Stimulated activated memory B cell treated with anti-CD40 and anti-IgM and Interleukin-4, amounts not matched to agents 10 μg/mL and 1 μg/mL and 100 μg/mL, for 72 hours (primary cell): Measurements from ENCODE around the gene CA7.
A peak's percentile ranks its signal among the peaks of the same experiment; 100 is the strongest.

Experiments
- ATAC-seq: fragments of 150-1000 bp; cut with Tn5 transposase; 2 replicates; pipeline ENCODE4 v1.10.0; 2021
- H3K27ac Mint-ChIP-seq: one replicate; pipeline ENCODE4 v1.8.0; 2022; ENCODE audit warnings: mild to moderate bottlenecking, mixed read lengths
- H3K27me3 Mint-ChIP-seq: one replicate; pipeline ENCODE4 v1.8.0; 2022; ENCODE audit warnings: mixed read lengths
- H3K36me3 Mint-ChIP-seq: one replicate; pipeline ENCODE4 v1.8.0; 2022; ENCODE audit warnings: mixed read lengths
- H3K4me1 Mint-ChIP-seq: one replicate; pipeline ENCODE4 v1.8.0; 2022; ENCODE audit warnings: mixed read lengths
- H3K4me3 Mint-ChIP-seq: one replicate; pipeline ENCODE4 v1.8.0; 2022; ENCODE audit warnings: mild to moderate bottlenecking, moderate library complexity, mixed read lengths
- H3K9me3 Mint-ChIP-seq: one replicate; pipeline ENCODE4 v1.8.0; 2022; ENCODE audit warnings: mixed read lengths

CA7 gene

DNA sequence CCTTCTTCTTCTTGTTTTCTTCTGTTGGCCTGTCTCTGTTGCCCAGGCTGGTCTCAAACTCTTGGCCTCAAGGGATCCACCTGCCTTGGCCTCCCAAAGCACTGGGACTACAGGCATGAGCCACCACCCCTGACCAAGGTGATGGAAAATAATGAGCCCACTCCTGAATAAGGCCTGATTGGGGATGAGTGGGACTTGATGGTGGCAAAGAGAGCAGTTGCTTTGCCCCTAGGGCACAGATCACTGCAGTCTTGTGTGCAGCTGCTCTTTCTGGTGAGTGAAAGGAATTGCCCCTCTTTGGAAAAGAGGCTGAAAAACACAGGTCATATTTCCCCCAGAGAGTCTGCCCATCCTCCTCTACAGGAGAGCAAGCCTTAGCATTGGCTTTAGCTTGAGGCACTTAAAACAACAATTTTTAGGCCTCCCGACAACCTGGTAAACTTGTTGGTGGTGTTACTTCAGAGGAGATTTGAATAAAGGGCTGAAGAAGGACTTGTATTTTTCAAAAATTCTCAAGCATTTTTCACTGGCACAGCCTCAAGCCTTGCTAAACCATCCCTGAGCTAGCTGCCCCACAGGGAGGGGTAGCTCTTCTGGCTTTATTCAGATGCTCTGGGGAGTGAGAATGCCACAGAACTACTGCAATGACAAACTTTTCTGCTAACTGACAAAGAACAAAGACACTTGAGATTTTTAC, 30.0 kb downstream of the CA7 start:
- Mint-ChIP-seq H3K4me1 (peaks cover 27% of the 10 kb centered on the region), H3K36me3 (no peaks in the 10 kb centered on the region), H3K27ac (peak overlapping the region; percentile 73), H3K4me3 (peak overlapping the region; percentile 37), H3K9me3 (peaks cover 2% of the 10 kb centered on the region), H3K27me3 (no peaks in the 10 kb centered on the region)
- ATAC-seq, result no peak

DNA sequence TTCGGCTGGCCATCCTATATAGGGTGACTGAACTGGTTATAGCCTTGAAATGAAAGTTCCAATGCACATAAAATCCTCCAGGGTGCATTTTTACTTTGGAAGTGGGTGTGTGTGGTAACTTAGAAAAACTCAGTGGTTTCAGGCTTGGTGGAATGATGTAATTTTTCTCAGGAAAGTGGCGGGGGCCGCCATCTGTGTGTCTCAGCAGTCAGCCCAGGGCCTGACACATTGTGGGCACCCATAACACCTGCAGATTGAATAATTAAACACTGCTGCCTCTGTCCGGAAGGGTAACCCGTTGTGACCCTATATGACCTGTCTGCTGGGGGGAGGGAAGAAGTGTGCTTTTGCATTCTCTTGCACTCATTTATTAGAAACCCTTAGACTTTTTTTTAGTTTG, 33.9 kb downstream of the CA7 start:
- ATAC-seq, result peak; percentile 32
- H3K36me3 Mint-ChIP-seq, result no peaks in the 10 kb centered on the region
- peaks cover 2% of the 10 kb centered on the region for H3K9me3 Mint-ChIP-seq
- H3K4me3 Mint-ChIP-seq, result no peak overlapping the region
- H3K27me3 Mint-ChIP-seq, result no peaks in the 10 kb centered on the region
- peaks cover 36% of the 10 kb centered on the region for H3K4me1 Mint-ChIP-seq
- H3K27ac Mint-ChIP-seq, result peak overlapping the region; percentile 7

DNA sequence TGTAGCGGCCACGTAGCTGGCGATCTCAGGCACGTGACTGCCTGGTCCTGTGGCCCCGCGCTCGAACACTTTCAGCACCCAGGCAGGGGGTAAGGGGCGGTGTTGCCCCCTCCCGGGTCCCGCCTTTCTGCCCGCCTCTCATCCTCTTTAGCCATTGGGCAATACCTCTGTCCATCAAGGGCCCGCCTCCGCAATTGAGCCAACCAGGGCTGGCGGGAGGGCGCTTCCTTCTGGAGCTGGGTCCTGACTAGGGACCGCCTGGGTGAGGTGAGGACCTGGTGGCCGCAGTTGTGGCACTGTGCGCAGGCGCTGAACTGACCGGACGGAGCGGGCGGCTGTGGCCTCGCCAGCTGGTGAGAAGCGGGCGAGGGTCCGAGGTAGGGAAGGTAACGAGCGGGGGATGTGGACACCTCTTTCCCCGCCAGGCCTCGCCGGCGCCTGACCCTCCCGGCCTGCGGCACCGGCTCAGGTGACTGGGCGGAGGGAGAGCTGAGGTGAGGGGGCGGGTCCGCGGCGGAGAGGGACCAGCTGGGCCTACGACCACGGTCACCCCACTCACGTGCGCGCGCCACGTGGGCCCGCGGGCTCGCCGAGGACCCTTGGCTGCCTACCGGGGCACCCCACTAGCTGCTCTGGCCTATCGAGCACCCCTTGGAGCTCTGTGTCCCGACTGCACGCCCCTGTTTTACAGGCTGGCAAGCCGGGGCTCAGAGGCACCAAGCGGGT, 36.2 kb downstream of the CA7 start, which contains the start of gene PDP2:
Gene PDP2 (plus strand): TSS at position 228 of the 726 bp plus-strand sequence. CDS start 3,770 bp downstream, outside the sequence.
- peaks cover 28% of the 10 kb centered on the region for H3K4me1 Mint-ChIP-seq
- peak; percentile 98 for ATAC-seq
- peaks cover 14% of the 10 kb centered on the region for H3K36me3 Mint-ChIP-seq
- H3K9me3 Mint-ChIP-seq, result no peaks in the 10 kb centered on the region
- peak within 1 kb of the TSS; percentile 89 for H3K4me3 Mint-ChIP-seq
- H3K27me3 Mint-ChIP-seq, result no peaks in the 10 kb centered on the region
- H3K27ac Mint-ChIP-seq, result peak within 1 kb of the TSS; percentile 81

DNA sequence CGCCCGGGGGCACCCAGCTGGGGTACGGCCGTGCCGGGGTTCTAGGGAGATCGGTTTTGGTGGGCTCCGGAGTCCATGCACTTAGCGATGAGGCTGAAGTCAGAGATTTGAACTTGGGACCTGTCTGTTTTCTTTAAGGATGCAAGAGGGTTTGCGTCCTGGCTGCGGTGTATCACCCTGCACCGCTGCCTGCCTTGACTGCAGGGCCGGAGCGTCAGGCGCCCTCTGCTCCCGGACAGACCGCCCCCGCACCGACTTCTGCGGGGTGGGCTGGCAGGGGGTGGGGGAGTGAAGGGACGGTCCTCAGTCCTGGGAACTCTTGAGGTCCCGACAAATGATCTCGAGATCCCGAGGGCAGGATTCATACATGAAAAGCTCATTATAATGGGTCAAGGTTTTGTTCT, 36.8 kb downstream of the CA7 start:
- peaks cover 31% of the 10 kb centered on the region for H3K4me1 Mint-ChIP-seq
- H3K9me3 Mint-ChIP-seq, result no peaks in the 10 kb centered on the region
- H3K27me3 Mint-ChIP-seq, result no peaks in the 10 kb centered on the region
- H3K4me3 Mint-ChIP-seq, result peak overlapping the region; percentile 89
- peak overlapping the region; percentile 81 for H3K27ac Mint-ChIP-seq
- peaks cover 19% of the 10 kb centered on the region for H3K36me3 Mint-ChIP-seq
- ATAC-seq, result no peak

DNA sequence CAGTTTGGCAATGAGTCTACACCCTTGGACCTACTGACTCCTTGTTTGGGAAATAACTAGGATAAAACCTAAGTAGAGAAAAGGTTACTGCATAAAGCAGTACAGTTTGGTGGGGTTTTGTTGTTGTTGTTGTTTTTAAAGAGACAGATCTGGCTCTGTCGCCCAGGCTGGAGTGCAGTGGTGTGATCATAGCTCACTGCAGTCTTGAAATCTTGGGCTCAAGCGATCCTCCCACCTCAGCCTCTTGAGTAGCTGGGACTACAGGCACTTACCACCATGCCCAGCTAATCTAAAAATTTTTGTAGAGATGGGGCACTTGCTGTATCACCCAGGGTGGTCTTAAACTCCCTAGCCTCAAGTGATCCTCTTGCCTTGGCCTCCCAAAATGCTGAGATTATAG, 37.3 kb downstream of the CA7 start:
- Mint-ChIP-seq H3K4me3 (peak overlapping the region; percentile 29), H3K36me3 (peaks cover 22% of the 10 kb centered on the region), H3K27ac (no peak overlapping the region), H3K4me1 (peaks cover 32% of the 10 kb centered on the region), H3K27me3 (no peaks in the 10 kb centered on the region), H3K9me3 (no peaks in the 10 kb centered on the region)
- ATAC-seq, result no peak

DNA sequence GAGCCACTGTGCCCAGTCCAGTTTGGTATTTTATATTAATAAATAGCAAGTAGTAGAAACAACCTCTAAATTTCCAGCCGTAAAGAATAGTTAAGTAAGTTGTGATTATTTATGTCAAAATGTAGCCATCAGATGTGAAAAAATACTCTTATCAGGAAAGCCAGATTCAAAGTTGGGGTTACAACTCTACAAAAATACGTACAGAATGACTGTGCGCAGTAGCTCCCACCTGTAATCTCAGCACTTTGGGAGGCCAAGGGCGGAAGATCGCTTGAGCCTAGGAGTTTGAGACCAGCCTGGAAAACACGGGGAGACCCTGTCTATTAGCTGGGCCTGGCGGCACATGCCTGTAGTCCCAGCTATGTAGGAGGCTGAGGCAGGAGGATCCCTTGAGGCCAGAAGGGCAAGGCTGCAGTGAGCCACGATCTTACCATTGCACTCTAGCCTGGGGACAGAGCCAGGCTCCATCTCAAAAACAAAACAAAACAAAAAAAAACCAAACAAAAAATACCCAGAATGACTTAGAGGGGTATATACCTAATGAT, 37.8 kb downstream of the CA7 start:
- H3K36me3 Mint-ChIP-seq, result peaks cover 27% of the 10 kb centered on the region
- H3K4me3 Mint-ChIP-seq, result no peak overlapping the region
- H3K9me3 Mint-ChIP-seq, result no peaks in the 10 kb centered on the region
- no peaks in the 10 kb centered on the region for H3K27me3 Mint-ChIP-seq
- no peak overlapping the region for H3K27ac Mint-ChIP-seq
- ATAC-seq, result no peak
- peaks cover 36% of the 10 kb centered on the region for H3K4me1 Mint-ChIP-seq

DNA sequence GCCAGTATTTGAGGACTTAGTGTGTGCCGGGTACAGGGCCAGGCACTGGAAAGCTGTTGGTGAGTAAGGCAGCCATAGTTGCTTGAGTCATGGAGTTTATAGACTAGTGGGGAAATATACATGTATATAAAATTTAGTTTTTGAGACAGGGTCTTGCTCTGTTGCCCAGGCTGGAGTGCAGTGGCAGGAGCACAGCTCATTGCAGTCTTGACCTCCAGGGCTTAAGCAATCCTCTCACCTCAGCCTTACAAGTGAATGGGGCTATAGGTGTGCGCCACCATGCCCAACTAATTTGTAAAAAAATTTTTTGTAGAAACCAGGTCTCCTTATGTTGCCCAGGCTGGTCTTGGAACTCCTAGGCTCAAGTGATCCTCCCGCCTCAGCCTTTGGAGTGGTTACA, 38.5 kb downstream of the CA7 start:
- ATAC-seq, result no peak
- peaks cover 30% of the 10 kb centered on the region for H3K36me3 Mint-ChIP-seq
- no peak overlapping the region for H3K4me3 Mint-ChIP-seq
- H3K27ac Mint-ChIP-seq, result no peak overlapping the region
- peaks cover 36% of the 10 kb centered on the region for H3K4me1 Mint-ChIP-seq
- H3K9me3 Mint-ChIP-seq, result no peaks in the 10 kb centered on the region
- no peaks in the 10 kb centered on the region for H3K27me3 Mint-ChIP-seq

DNA sequence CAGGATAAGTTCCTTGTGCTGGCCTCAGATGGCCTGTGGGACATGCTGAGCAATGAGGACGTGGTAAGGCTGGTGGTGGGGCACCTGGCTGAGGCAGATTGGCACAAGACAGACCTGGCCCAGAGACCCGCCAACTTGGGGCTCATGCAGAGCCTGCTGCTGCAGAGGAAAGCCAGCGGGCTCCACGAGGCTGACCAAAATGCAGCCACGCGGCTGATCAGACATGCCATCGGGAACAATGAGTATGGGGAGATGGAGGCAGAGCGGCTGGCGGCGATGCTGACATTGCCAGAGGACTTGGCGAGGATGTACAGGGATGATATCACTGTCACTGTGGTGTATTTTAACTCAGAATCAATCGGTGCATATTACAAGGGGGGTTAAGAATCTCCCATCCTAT, 41.3 kb downstream of the CA7 start:
- Mint-ChIP-seq H3K4me1 (peaks cover 17% of the 10 kb centered on the region), H3K27ac (no peak overlapping the region), H3K36me3 (peaks cover 37% of the 10 kb centered on the region), H3K4me3 (no peak overlapping the region), H3K9me3 (no peaks in the 10 kb centered on the region), H3K27me3 (no peaks in the 10 kb centered on the region)
- ATAC-seq, result no peak

DNA sequence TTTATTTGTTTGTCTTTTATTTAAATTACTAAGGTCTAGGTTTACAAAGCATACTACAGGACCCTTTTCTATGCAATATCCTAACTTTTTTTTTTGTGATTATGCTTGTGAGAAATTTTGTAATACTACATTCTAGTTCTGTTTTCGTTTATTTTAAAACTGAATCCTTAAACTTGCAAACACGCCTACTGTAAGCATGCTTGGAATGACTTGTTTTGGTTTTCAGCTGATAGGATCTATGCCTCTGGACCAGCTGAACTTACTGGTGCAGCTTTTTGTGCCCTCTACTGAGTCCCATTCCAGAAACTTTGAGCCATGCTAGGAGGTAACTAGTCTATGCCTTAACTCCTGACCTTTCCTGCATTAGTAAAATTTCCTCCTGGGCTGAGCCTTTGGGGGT, 42.1 kb downstream of the CA7 start:
- Mint-ChIP-seq H3K9me3 (no peaks in the 10 kb centered on the region), H3K27ac (no peak overlapping the region), H3K4me3 (no peak overlapping the region), H3K4me1 (peaks cover 17% of the 10 kb centered on the region), H3K36me3 (peaks cover 39% of the 10 kb centered on the region), H3K27me3 (no peaks in the 10 kb centered on the region)
- no peak for ATAC-seq

DNA sequence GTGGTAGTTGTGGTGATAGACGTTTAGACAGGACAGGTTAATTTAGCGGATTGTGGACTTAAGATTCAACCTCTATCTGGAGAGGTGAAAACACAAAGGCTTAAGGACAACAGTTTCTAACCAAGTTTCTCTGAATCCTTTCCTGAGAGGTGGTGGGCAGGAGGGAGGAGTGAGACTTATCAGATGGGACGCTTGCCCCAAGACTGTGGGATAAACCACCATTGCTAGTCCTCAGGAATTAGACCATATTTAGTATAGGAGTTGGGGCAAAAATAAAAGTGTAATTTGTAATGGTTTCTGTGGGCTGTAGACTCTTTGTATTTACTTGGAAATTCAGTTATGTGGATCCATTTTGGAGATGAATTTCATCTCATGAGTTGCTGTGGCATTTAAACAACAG, 42.7 kb downstream of the CA7 start:
- no peak overlapping the region for H3K27ac Mint-ChIP-seq
- H3K4me1 Mint-ChIP-seq, result peaks cover 16% of the 10 kb centered on the region
- no peak overlapping the region for H3K4me3 Mint-ChIP-seq
- no peak for ATAC-seq
- H3K36me3 Mint-ChIP-seq, result peaks cover 42% of the 10 kb centered on the region
- no peaks in the 10 kb centered on the region for H3K9me3 Mint-ChIP-seq
- H3K27me3 Mint-ChIP-seq, result no peaks in the 10 kb centered on the region

DNA sequence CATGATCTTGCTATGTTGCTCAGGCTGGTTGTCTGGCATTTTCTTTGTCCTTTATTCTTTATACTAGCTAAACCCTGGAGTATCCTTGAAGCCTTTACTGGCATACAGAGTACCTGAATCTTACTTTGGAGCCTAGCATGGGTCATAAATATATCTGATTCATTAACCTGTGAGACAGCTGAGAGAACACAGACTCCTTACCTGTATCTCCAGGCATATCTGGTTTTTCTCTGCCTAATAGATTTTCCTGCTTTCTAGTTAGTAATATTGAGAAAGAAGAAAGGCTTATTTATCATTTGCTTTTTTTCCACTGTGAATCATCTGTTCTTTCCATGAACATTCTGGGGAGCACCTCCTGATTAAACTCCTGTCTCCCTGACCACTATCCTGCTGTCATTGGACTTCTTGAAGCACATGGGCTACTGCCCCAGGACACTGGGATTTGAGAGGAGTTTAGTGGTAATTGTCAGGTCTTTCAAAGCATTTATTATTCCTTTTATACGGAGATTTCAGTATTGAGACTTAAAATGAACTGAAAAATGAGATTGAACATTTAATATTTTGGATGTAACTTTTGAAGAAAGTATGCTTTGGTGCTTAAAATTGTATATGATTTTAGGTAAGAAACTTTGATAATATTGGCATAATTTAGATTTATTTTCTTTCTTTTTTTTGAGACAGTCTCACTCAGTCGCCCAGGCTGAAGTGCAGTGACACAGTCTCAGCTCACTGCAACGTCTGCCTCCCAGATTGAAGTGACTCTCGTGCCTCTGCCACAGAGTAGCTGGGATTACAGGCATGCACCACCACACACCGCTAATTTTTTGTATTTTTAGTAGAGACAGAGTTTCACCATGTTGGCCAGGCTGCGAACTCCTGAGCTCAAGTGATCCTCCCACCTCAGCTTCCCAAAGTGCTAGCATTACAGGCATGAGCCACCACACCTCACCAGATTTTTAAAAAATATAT, 44.7 kb downstream of the CA7 start:
- peaks cover 42% of the 10 kb centered on the region for H3K36me3 Mint-ChIP-seq
- no peak for ATAC-seq

DNA sequence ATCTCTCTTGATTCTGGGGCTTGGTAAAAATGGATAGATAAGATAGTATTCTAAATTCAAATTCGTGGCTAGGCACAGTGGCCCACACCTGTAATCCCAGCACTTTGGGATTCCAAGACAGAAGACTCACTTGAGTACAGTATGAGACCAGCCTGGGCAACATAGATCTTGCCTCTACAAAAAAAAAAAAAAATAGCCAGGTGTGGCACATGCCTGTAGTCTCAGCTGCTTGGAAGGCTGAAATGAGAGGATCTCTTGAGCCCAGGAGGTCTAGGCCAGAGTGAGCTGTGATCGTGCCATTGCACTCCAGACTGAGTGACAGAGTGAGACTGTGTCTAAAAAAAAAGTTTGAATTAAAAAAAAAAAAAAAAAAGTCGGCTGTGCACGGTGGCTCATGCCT, 45.4 kb downstream of the CA7 start:
- Mint-ChIP-seq H3K4me3 (no peak overlapping the region), H3K36me3 (peaks cover 36% of the 10 kb centered on the region), H3K27me3 (no peaks in the 10 kb centered on the region), H3K27ac (no peak overlapping the region), H3K9me3 (no peaks in the 10 kb centered on the region), H3K4me1 (peaks cover 11% of the 10 kb centered on the region)
- ATAC-seq, result no peak

More for the DNA sequence above, 44.7 kb downstream of the CA7 start:
- peaks cover 11% of the 10 kb centered on the region for H3K4me1 Mint-ChIP-seq
- H3K9me3 Mint-ChIP-seq, result no peaks in the 10 kb centered on the region
- no peak overlapping the region for H3K4me3 Mint-ChIP-seq
- H3K27me3 Mint-ChIP-seq, result no peaks in the 10 kb centered on the region
- H3K27ac Mint-ChIP-seq, result no peak overlapping the region

DNA sequence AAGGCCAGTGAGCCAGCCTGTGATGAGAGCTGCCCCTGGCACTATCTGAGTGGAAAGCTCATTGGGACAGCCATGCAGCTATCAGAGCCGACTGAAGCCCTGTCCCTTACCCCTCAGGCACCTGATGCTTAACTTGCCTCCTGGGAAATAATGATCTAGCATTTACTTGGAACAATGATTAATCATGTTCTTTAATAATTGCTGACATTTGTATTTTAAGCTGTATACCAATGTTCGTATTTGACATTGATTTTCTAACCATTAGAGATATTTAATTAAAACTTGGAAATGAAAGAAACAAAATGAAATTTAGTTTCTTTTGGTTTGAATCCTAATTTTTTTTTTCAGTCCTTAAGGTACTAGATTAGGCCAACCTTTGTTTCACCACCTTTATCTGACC, 46.6 kb downstream of the CA7 start:
- Mint-ChIP-seq H3K36me3 (peaks cover 25% of the 10 kb centered on the region), H3K4me1 (peaks cover 17% of the 10 kb centered on the region), H3K9me3 (no peaks in the 10 kb centered on the region), H3K27me3 (no peaks in the 10 kb centered on the region), H3K4me3 (no peak overlapping the region), H3K27ac (no peak overlapping the region)
- no peak for ATAC-seq

DNA sequence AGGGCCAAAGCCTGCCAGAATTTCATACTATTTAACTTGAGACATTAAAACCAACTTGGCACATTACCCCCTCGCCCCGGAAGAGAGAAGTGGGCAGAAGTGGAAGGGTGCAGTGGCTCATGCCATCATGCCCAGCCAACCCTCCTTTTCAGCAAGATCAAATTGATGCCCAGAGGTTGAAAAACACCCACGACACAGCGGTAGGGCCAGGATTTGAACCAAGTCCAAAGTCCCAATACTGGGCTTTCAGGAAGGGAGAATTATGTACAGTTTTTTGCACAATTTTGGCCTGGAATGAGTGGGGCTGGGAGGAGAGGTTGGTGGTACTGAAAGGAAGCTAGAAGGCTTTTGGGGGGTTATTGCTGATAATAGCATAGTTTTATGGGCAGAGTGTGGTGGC, 47.1 kb downstream of the CA7 start:
- peaks cover 22% of the 10 kb centered on the region for H3K36me3 Mint-ChIP-seq
- no peaks in the 10 kb centered on the region for H3K27me3 Mint-ChIP-seq
- H3K9me3 Mint-ChIP-seq, result no peaks in the 10 kb centered on the region
- H3K27ac Mint-ChIP-seq, result no peak overlapping the region
- H3K4me1 Mint-ChIP-seq, result peaks cover 21% of the 10 kb centered on the region
- no peak overlapping the region for H3K4me3 Mint-ChIP-seq
- no peak for ATAC-seq

DNA sequence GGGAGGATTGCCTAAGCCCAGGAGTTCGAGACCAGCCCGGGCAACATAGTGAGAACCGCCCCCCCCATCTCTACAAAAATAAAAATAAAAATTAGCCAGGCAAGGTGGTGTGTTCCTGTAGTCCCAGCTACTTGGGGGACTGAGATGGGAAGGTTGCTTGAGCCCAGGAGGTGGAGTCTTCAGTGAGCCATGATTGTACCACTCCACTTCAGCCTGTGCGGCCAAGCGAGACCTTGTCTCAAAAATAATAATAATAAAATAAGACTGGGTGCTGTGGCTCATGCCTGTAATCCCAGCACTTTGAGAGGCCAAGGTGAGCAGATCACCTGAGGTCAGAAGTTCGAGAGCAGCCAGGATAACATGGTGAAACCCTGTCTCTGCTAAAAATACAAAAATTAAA, 47.6 kb downstream of the CA7 start:
- Mint-ChIP-seq H3K27ac (no peak overlapping the region), H3K36me3 (peaks cover 17% of the 10 kb centered on the region), H3K4me1 (peaks cover 17% of the 10 kb centered on the region), H3K27me3 (no peaks in the 10 kb centered on the region), H3K4me3 (no peak overlapping the region), H3K9me3 (no peaks in the 10 kb centered on the region)
- ATAC-seq, result no peak
